ENCODE data around the gene TUBD1. TPM values are rescaled to one million over a fixed set of nuclear protein-coding genes. Genes with fewer than 3 reads are reported as not detected.
A peak's percentile ranks its signal among the peaks of the same experiment; 100 is the strongest.
"Not testable (repeated sequence)": the region's sequence is repeated elsewhere in the genome, so short reads cannot be mapped to it uniquely, and the experiment has no call there.

The TUBD1 gene
- total RNA-seq, 4 donors from 2014 or later, result 4.2 to 18.9 (median 9.1) TPM

DNA sequence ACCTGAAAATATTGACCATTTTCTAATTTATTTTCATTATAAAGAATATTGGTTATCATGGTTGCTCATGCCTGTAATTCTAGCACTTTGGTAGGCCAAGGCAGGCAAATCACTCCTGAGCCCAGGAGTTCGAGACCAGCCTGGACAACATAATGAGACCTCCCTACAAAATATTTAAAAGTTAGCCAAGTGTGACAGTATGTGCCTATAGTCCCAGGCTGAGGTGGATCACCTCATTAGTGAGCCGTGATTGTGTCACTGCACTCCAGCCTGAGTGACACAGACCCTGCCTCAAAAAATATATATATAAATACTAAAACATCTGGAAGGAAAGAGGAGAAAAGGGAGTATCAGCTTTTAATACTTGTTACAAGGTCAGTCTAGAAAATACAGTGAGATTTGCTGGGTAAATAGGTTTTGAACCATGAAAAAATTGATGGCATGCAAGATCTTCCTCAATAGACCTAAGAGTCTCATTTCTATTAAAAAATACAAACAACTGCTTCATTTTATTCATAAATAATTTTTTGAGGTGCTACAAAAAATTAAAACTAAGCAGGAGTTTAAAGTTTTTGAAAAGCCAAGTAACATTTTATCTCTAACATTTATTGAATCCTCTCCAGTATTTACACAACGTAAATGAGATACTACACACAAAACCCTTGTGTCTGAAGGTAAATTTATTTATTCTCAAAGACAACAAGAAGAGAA is 47.7 kb downstream of the TUBD1 start:
- H3K27me3 ChIP-seq, result no peaks in the 10 kb centered on the region
- H3K4me1 ChIP-seq, result peaks cover 83% of the 10 kb centered on the region
- no peaks in the 10 kb centered on the region for H3K9me3 ChIP-seq
- H3K27ac ChIP-seq, result peak overlapping the region; percentile 97
- TF ChIP-seq POLR2AphosphoS5 (IDR thresholded peaks at IDR 0.05) (no peak), POLR2A (IDR thresholded peaks at IDR 0.05) (no peak), EP300 (IDR thresholded peaks at IDR 0.05) (no peak)
- TF ChIP-seq, protein P1, sequence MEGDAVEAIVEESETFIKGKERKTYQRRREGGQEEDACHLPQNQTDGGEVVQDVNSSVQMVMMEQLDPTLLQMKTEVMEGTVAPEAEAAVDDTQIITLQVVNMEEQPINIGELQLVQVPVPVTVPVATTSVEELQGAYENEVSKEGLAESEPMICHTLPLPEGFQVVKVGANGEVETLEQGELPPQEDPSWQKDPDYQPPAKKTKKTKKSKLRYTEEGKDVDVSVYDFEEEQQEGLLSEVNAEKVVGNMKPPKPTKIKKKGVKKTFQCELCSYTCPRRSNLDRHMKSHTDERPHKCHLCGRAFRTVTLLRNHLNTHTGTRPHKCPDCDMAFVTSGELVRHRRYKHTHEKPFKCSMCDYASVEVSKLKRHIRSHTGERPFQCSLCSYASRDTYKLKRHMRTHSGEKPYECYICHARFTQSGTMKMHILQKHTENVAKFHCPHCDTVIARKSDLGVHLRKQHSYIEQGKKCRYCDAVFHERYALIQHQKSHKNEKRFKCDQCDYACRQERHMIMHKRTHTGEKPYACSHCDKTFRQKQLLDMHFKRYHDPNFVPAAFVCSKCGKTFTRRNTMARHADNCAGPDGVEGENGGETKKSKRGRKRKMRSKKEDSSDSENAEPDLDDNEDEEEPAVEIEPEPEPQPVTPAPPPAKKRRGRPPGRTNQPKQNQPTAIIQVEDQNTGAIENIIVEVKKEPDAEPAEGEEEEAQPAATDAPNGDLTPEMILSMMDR (IDR thresholded peaks at IDR 0.05), result no peak
- H3K36me3 ChIP-seq, result no peaks in the 10 kb centered on the region
- H3K4me3 ChIP-seq, result no peak overlapping the region
- no peak for DNase-seq (ENCODE audit: low spot score in 2 of 2)
- WGBS, result 70% methylated on average over 3 of the region's 3 CpGs

DNA sequence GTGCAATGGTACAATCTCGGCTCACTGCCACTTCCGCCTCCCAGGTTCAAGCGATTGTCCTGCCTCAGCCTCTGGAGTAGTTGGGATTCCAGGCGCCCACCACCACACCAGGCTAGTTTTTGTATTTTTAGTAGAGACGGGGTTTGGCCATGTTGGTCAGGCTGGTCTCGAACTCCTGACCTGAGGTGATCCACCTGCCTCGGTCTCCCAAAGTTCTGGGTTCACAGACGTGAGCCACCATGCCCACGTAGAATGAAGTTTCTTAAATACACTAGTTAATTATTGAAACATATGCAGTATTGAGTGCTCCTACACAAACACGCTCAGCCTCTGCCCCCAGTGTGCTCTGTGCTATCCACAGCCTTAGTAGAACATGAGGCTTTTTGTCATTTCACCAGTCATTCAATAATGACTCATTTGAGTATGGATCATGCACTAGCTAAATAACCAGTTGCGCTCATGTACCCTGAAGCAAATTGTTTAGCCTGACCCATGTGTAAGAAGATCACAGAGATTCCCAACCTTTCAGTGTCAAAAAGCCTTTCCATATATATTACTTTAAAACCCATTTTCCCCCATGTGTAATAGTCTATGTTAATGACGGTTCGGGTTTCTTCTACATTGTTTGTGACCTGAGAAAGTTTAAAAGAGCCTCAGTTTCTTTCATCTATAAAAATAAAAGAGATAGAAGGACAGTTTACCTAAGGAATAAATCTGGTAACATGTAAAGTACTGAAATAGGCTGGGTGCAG is 49.7 kb downstream of the TUBD1 start:
- no peak for DNase-seq (ENCODE audit: low spot score in 2 of 2)
- no peaks in the 10 kb centered on the region for H3K27me3 ChIP-seq
- H3K36me3 ChIP-seq, result no peaks in the 10 kb centered on the region
- H3K4me3 ChIP-seq, result no peak overlapping the region
- peaks cover 80% of the 10 kb centered on the region for H3K4me1 ChIP-seq
- peak overlapping the region; percentile 97 for H3K27ac ChIP-seq
- H3K9me3 ChIP-seq, result no peaks in the 10 kb centered on the region
- 87% methylated on average over 13 of the region's 13 CpGs for WGBS
- TF ChIP-seq EP300 (IDR thresholded peaks at IDR 0.05) (no peak), POLR2AphosphoS5 (IDR thresholded peaks at IDR 0.05) (no peak), POLR2A (IDR thresholded peaks at IDR 0.05) (peak in 1 of 2 donors; percentile 16)
- TF ChIP-seq, protein P1 (IDR thresholded peaks at IDR 0.05), result no peak

DNA sequence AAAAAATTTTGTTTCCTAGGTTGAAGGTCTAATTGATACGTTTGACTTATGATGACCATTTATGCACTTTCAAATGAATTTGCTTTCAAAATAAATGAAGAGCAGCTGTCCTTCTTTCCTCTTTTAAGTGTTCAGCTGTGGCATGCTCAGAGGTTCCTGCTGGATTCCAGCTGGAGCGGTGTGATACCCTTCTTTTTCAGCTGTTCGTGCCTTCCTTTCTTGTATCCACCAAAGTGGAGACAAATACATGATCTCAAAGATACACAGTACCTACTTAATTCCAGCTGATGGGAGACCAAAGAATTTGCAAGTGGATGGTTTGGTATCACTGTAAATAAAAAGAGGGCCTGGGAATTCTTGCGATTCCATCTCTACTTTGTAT is 50.9 kb downstream of the TUBD1 start:
- peak overlapping the region; percentile 66 for H3K4me3 ChIP-seq
- not testable (repeated sequence) for H3K36me3 ChIP-seq; H3K27me3 ChIP-seq; H3K9me3 ChIP-seq; DNase-seq (ENCODE audit: low spot score in 2 of 2)
- H3K27ac ChIP-seq, result peak overlapping the region; percentile 97
- WGBS, result 41% methylated on average over 4 of the region's 4 CpGs
- H3K4me1 ChIP-seq, result peaks cover 77% of the 10 kb centered on the region

DNA sequence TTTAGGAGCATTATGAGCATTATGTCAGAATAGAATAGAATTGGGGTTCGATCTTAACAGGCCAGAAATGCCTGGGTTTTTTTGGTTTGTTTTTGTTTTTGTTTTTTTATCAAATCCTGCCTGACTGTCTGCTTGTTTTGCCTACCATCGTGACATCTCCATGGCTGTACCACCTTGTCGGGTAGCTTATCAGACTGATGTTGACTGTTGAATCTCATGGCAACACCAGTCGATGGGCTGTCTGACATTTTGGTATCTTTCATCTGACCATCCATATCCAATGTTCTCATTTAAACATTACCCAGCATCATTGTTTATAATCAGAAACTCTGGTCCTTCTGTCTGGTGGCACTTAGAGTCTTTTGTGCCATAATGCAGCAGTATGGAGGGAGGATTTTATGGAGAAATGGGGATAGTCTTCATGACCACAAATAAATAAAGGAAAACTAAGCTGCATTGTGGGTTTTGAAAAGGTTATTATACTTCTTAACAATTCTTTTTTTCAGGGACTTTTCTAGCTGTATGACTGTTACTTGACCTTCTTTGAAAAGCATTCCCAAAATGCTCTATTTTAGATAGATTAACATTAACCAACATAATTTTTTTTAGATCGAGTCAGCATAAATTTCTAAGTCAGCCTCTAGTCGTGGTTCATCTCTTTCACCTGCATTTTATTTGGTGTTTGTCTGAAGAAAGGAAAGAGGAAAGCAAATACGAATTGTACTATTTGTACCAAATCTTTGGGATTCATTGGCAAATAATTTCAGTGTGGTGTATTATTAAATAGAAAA is 51.5 kb downstream of the TUBD1 start:
- not testable (repeated sequence) for H3K36me3 ChIP-seq
- WGBS, result 20% methylated on average over 7 of the region's 7 CpGs

DNA sequence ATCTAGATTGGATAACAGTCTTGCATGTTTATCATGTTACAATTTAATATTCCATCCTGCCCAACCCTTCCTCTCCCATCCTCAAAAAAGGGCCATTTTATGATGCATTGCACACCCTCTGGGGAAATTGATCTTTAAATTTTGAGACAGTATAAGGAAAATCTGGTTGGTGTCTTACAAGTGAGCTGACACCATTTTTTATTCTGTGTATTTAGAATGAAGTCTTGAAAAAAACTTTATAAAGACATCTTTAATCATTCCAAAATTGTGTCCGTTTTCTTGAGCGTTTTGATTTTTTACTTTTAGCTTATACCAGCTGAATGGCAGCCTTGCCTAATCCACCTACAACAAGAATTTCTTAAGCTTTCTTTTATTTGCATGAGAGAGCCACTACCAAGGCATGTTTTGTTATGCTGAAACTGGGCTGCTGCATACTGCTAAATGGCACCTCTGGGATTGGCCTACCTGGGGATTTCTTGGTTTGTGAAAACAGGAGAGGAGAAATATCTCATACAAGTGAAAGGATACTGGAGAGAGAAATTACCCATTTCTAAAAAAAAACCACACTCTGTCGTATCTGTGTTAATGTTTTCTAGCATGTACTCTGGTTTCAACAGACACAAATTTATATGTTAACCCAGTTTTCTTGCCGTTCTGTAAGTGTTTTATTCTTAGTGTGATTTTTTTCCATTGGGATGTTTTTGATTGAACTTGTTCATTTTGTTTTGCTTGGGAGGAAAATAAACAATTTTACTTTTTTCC is 52.2 kb downstream of the TUBD1 start:
- 11% methylated on average over 4 of the region's 4 CpGs for WGBS

More for the DNA sequence above, 51.5 kb downstream of the TUBD1 start:
- DNase-seq (ENCODE audit: low spot score in 2 of 2); H3K9me3 ChIP-seq; H3K27me3 ChIP-seq: not testable (repeated sequence)
- Histone ChIP-seq H3K27ac (peak overlapping the region; percentile 97), H3K4me1 (peaks cover 77% of the 10 kb centered on the region), H3K4me3 (peak overlapping the region; percentile 66)

More for the DNA sequence above, 52.2 kb downstream of the TUBD1 start:
- Histone ChIP-seq H3K27me3 (no peaks in the 10 kb centered on the region), H3K36me3 (no peaks in the 10 kb centered on the region), H3K27ac (peak overlapping the region; percentile 97), H3K9me3 (no peaks in the 10 kb centered on the region), H3K4me1 (peaks cover 70% of the 10 kb centered on the region), H3K4me3 (peak overlapping the region; percentile 66)
- no peak for DNase-seq (ENCODE audit: low spot score in 2 of 2)
- no peak for TF ChIP-seq EP300 (IDR thresholded peaks at IDR 0.05)
- TF ChIP-seq POLR2A (IDR thresholded peaks at IDR 0.05), result no peak
- TF ChIP-seq, protein P1 (IDR thresholded peaks at IDR 0.05), result no peak
- TF ChIP-seq POLR2AphosphoS5 (IDR thresholded peaks at IDR 0.05), result no peak

Data from suprapubic skin (tissue), 4 donors.